Neural cell (in vitro differentiated cells): ENCODE measurements around the gene CPNE9. TPM values are rescaled to one million over a fixed set of nuclear protein-coding genes. Genes with fewer than 3 reads are reported as not detected.

Source experiments
- H2AFZ ChIP-seq: fragments of 200-600, 300-800 bp; sonication (generic), shearing (Covaris generic); 2 replicates; pipeline ENCODE4 v1.6.0; 2014; ENCODE audit warnings: low read depth, mild to moderate bottlenecking, antibody characterized with exemption, low read length, moderate library complexity
- H3F3A ChIP-seq: fragments of 200-600 bp; shearing (Covaris generic); 2 replicates; pipeline ENCODE4 v1.6.1; 2016; ENCODE audit warnings: mild to moderate bottlenecking, moderate library complexity, mixed read lengths, antibody characterized with exemption, low read length; ENCODE audit not compliant: insufficient read depth, poor library complexity, severe bottlenecking
- H3K27ac ChIP-seq: fragments of 200-600, 300-800 bp; sonication (generic), shearing (Covaris generic); 2 replicates; pipeline ENCODE4 v1.5.1; 2014; ENCODE audit warnings: mild to moderate bottlenecking, low read length, moderate library complexity
- H3K27me3 ChIP-seq: fragments of 300-800, 200-600 bp; sonication (generic), shearing (Covaris generic); 2 replicates; pipeline ENCODE4 v1.6.0; 2014; ENCODE audit warnings: mild to moderate bottlenecking, low read depth, low read length, moderate library complexity; ENCODE audit not compliant: insufficient read depth
- H3K36me3 ChIP-seq: fragments of 300-800, 200-600 bp; sonication (generic), shearing (Covaris generic); 2 replicates; pipeline ENCODE4 v1.5.1; 2014; ENCODE audit warnings: mild to moderate bottlenecking, antibody characterized with exemption, low read length, moderate library complexity; ENCODE audit not compliant: insufficient read depth
- H3K4me2 ChIP-seq: fragments of 300-800, 200-600 bp; sonication (generic), shearing (Covaris generic); 2 replicates; pipeline ENCODE4 v1.6.0; 2014; ENCODE audit warnings: mild to moderate bottlenecking, low read length
- H3K4me3 ChIP-seq: fragments of 300-800, 200-600 bp; sonication (generic), shearing (Covaris generic); 2 replicates; pipeline ENCODE4 v1.5.1; 2014; ENCODE audit warnings: mild to moderate bottlenecking, low read length, moderate library complexity
- H3K79me2 ChIP-seq: fragments of 200-600 bp; shearing (Covaris generic); replicated peaks from 2 replicates; pipeline ENCODE4 v1.6.0; 2014; ENCODE audit warnings: mild to moderate bottlenecking, low read length, moderate library complexity; ENCODE audit not compliant: insufficient read depth
- H3K9ac ChIP-seq: fragments of 300-800, 200-600 bp; sonication (generic), shearing (Covaris generic); 2 replicates; pipeline ENCODE4 v1.6.1; 2016; ENCODE audit warnings: mild to moderate bottlenecking, low read length, mixed read lengths
- H3K9me2 ChIP-seq: fragments of 200-600 bp; shearing (Covaris generic); 2 replicates; pipeline ENCODE4 v1.6.1; 2016; ENCODE audit warnings: mild to moderate bottlenecking, low read length, mixed read lengths; ENCODE audit not compliant: insufficient read depth
- H3K9me3 ChIP-seq: fragments of 200-600, 300-800 bp; sonication (generic), shearing (Covaris generic); 2 replicates; pipeline ENCODE4 v1.6.1; 2016; ENCODE audit warnings: mild to moderate bottlenecking, mixed run types, low read length, moderate library complexity, mixed read lengths
- H4K20me1 ChIP-seq: fragments of 200-600 bp; shearing (Covaris generic); 2 replicates; pipeline ENCODE4 v1.6.1; 2016; ENCODE audit warnings: mild to moderate bottlenecking, mixed run types; ENCODE audit not compliant: insufficient read depth
- CTCF ChIP-seq: fragments of 450-650 bp; IDR thresholded peaks from 2 replicates; pipeline ENCODE4 v1.5.1; 2014; ENCODE audit warnings: antibody characterized with exemption, mild to moderate bottlenecking, moderate library complexity; ENCODE audit not compliant: poor library complexity, severe bottlenecking
- EP300 ChIP-seq: fragments of 450-650 bp; conservative IDR thresholded peaks from 2 replicates; pipeline ENCODE4 v1.6.1; 2014; ENCODE audit warnings: antibody characterized with exemption, mild to moderate bottlenecking, moderate library complexity; ENCODE audit not compliant: poor library complexity, severe bottlenecking
- EZH2 ChIP-seq: fragments of 200-600, 300-800 bp; shearing (Covaris generic), sonication (generic); IDR thresholded peaks from 2 replicates; pipeline ENCODE4 v1.6.1; 2014; ENCODE audit warnings: antibody characterized with exemption, low read length, borderline replicate concordance, mild to moderate bottlenecking; ENCODE audit not compliant: insufficient read depth, poor library complexity, severe bottlenecking
- MXI1 ChIP-seq: fragments of 450-650 bp; conservative IDR thresholded peaks from 2 replicates; pipeline ENCODE4 v1.6.1; 2014; ENCODE audit warnings: antibody characterized with exemption, mild to moderate bottlenecking; ENCODE audit not compliant: poor library complexity, severe bottlenecking
- POLR2AphosphoS5 ChIP-seq: IDR thresholded peaks from 2 replicates; pipeline ENCODE4 v1.6.1; 2012
- RAD21 ChIP-seq: fragments of 450-650 bp; conservative IDR thresholded peaks from 2 replicates; pipeline ENCODE4 v1.6.1; 2014; ENCODE audit warnings: antibody characterized with exemption, mild to moderate bottlenecking, moderate library complexity
- REST ChIP-seq: IDR thresholded peaks from 2 replicates; pipeline ENCODE4 v1.6.1; 2012; ENCODE audit warnings: borderline replicate concordance
- TAF1 ChIP-seq: IDR thresholded peaks from 2 replicates; pipeline ENCODE4 v1.6.1; 2012; ENCODE audit warnings: low read depth
- polyA plus RNA-seq: library from polyadenylated mRNA; depleted of rRNA; stranded (reverse); fragments of >200 nt; gene quantifications from 2 replicates; pipeline ENCODE4 v1.2.3, GENCODE V29; 2014

CPNE9 gene
- polyA plus RNA-seq, 1 donor from 2014 or later = 0.32 TPM

- H3K9me2 ChIP-seq = no peaks in the 10 kb centered on the region
- H3K9me3 ChIP-seq = no peaks in the 10 kb centered on the region
- H3K4me3 ChIP-seq = no peak overlapping the region
- H4K20me1 ChIP-seq = no peaks in the 10 kb centered on the region
- H3K27ac ChIP-seq = no peak overlapping the region
- H3K9ac ChIP-seq = no peak overlapping the region
- TF ChIP-seq TAF1 (no peak), REST (no peak), POLR2AphosphoS5 (no peak), CTCF (no peak), RAD21 (no peak), MXI1 (no peak), EP300 (no peak), EZH2 (no peak)
- H3K27me3 ChIP-seq = no peaks in the 10 kb centered on the region
- no peaks in the 10 kb centered on the region for H3F3A ChIP-seq
- no peak overlapping the region for H3K4me2 ChIP-seq
- no peak overlapping the region for H2AFZ ChIP-seq
- H3K36me3 ChIP-seq = no peaks in the 10 kb centered on the region
- no peaks in the 10 kb centered on the region for H3K79me2 ChIP-seq
Measured at GRCh38 chr3:9776896-9777693, 73.5 kb downstream of the CPNE9 start.

- no peak overlapping the region for H3K27ac ChIP-seq
- H3K9me3 ChIP-seq = no peaks in the 10 kb centered on the region
- no peak overlapping the region for H3K4me3 ChIP-seq
- no peak overlapping the region for H3K4me2 ChIP-seq
- no peaks in the 10 kb centered on the region for H3K27me3 ChIP-seq
- H3K79me2 ChIP-seq = no peaks in the 10 kb centered on the region
- no peak overlapping the region for H2AFZ ChIP-seq
- no peaks in the 10 kb centered on the region for H3F3A ChIP-seq
- H3K9ac ChIP-seq = no peak overlapping the region
- H4K20me1 ChIP-seq = no peaks in the 10 kb centered on the region
- H3K9me2 ChIP-seq = no peaks in the 10 kb centered on the region
- no peaks in the 10 kb centered on the region for H3K36me3 ChIP-seq
- no peak for TF ChIP-seq EZH2
Measured at GRCh38 chr3:9777694-9778021, 74.0 kb downstream of the CPNE9 start.
